AG10803 (cell line): Measurements from ENCODE around the gene C1orf185.
"Not testable (repeated sequence)": the region's sequence is repeated elsewhere in the genome, so short reads cannot be mapped to it uniquely, and the experiment has no call there.

Experiments
- DNase-seq: peaks from one replicate; pipeline ENCODE4 v3.0.0; 2010; ENCODE audit warnings: low read depth
- H3K4me3 ChIP-seq: 2 replicates; pipeline ENCODE4 v1.5.1; 2011; ENCODE audit warnings: mild to moderate bottlenecking, low read length, control low read depth
- TF ChIP-seq, protein P1 (sequence below): conservative IDR thresholded peaks from 2 replicates; pipeline ENCODE4 v1.5.1; 2011; ENCODE audit warnings: mild to moderate bottlenecking, low read length, control low read depth, inconsistent platforms

The C1orf185 gene

GRCh38 chr1:51139474-51139873 lies 37.4 kb downstream of the C1orf185 start:
- DNase-seq: no peak
- H3K4me3 ChIP-seq: no peak overlapping the region
- TF ChIP-seq, protein P1, sequence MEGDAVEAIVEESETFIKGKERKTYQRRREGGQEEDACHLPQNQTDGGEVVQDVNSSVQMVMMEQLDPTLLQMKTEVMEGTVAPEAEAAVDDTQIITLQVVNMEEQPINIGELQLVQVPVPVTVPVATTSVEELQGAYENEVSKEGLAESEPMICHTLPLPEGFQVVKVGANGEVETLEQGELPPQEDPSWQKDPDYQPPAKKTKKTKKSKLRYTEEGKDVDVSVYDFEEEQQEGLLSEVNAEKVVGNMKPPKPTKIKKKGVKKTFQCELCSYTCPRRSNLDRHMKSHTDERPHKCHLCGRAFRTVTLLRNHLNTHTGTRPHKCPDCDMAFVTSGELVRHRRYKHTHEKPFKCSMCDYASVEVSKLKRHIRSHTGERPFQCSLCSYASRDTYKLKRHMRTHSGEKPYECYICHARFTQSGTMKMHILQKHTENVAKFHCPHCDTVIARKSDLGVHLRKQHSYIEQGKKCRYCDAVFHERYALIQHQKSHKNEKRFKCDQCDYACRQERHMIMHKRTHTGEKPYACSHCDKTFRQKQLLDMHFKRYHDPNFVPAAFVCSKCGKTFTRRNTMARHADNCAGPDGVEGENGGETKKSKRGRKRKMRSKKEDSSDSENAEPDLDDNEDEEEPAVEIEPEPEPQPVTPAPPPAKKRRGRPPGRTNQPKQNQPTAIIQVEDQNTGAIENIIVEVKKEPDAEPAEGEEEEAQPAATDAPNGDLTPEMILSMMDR: no peak

- no peak overlapping the region for H3K4me3 ChIP-seq
- no peak for DNase-seq
- TF ChIP-seq, protein P1: no peak
These were observed 45.4 kb downstream of the C1orf185 start for GRCh38 chr1:51147394-51147793.

- H3K4me3 ChIP-seq: no peak overlapping the region
- TF ChIP-seq, protein P1: no peak
- DNase-seq: no peak
These were observed 52.7 kb downstream of the C1orf185 start for GRCh38 chr1:51154776-51155175.

- no peak for DNase-seq
- TF ChIP-seq, protein P1: no peak
- H3K4me3 ChIP-seq: no peak overlapping the region
These were observed 54.7 kb downstream of the C1orf185 start for GRCh38 chr1:51156752-51157151.

DNA sequence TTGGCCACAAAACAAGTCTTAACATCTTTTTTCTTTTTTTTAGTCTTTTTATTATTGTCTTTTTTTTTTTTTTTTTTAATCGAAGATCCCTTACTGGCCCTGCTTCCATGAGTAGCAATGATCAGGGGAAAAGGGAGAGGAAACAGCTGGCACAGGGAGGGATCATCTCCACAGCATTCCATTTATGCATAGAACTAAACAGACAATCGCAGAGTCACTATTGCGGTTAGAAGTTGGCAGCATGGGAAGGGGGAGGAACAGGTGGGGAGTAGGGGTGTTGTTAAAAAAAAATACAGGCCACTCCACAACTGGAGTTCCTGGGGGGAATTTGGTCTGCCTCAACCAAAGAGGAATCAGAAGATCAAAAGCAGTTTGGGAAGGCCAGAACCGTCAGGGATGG lies 55.4 kb downstream of the C1orf185 start:
- TF ChIP-seq, protein P1: no peak
- no peak overlapping the region for H3K4me3 ChIP-seq
- no peak for DNase-seq

DNA sequence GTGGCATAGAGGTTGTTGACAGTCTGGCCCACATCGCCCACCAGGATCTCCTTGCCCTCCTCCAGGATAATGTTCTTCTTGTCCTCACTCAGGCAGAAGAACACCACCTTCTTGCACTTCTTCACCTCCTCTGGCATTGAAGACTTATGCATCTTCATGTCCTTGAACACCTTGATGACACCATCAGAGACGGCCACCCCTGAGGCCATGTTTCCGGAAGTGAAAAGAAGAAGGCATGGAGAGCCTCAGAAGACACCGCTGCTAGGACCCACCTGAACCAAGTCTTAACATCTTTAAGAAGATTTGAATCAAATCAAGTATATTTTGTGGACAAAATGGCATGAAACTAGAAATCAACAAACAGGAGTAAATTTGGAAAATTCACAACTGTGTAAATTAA lies 56.2 kb downstream of the C1orf185 start:
- TF ChIP-seq, protein P1: no peak
- DNase-seq: no peak
- H3K4me3 ChIP-seq: no peak overlapping the region

DNA sequence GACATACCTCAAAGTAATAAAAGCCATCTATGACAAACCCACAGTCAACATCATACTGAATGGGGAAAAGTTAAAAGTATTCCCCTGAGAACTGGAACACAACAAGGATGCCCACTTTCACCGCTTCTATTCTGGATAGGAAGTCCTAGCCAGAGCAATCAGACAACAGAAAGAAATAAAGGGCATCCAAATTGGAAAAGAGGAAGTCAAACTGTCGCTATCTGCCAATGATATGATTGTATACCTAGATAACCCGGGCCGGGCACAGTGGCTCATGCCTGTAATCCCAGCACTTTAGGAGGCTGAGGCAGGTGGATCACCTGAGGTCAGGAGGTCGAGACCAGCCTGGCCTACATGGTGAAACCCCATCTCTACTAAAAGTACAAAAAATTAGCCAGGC lies 60.5 kb downstream of the C1orf185 start:
- DNase-seq, H3K4me3 ChIP-seq: not testable (repeated sequence)

DNA sequence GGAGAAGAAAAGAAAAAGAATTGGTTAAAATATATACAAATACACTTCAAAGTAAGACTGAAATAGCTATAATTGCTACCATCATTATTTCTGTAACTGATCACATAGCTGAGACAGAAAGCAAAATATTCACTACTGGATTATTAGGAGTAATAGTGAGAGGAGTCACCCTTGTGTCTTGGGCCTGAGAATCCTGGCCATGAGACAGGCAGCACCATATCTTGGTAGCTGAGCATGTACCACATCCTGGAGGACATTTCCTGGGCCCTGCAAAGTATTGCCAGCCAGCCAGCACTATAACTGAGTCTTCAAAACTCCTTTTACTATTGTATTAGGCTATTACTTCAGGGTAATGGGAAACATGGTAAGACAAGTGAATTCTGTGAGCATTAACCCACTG lies 63.5 kb downstream of the C1orf185 start:
- H3K4me3 ChIP-seq: no peak overlapping the region
- DNase-seq: no peak
- TF ChIP-seq, protein P1: no peak
